ENCODE data around the gene TOGARAM2.
A peak's percentile ranks its signal among the peaks of the same experiment; 100 is the strongest.

TOGARAM2 gene

DNA sequence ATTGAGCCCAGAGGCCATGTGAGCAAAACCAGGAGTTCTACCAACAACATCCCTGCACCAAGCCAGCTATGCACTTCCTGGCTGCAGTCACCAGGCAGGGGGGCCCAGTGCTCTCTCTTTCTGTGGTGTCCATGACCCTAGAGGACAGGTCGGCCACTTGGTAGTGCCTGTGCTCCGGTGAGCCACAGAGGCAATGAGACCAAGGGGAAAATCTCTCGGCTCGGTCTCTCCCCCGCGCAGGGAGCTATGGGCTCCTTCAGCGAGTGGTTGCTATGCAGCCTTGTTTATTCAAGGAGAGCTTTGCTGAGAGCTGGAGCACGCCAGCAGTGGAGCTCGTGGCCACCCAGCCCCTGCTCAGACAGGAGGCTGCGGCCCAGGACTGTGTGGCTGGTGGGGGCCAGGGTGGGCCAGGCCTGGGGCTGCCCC is at the start of gene TOGARAM2:
Gene TOGARAM2, plus strand, starts transcription at position 283 of the 426 bp plus-strand sequence. CDS start 13,537 bp downstream, outside the sequence.
- no peak for TF ChIP-seq GATA2 (IDR thresholded peaks at IDR 0.05; ENCODE audit: low read depth, low read length)
- no peak for TF ChIP-seq GATA3 (IDR thresholded peaks at IDR 0.05; ENCODE audit: low read depth, low read length)

DNA sequence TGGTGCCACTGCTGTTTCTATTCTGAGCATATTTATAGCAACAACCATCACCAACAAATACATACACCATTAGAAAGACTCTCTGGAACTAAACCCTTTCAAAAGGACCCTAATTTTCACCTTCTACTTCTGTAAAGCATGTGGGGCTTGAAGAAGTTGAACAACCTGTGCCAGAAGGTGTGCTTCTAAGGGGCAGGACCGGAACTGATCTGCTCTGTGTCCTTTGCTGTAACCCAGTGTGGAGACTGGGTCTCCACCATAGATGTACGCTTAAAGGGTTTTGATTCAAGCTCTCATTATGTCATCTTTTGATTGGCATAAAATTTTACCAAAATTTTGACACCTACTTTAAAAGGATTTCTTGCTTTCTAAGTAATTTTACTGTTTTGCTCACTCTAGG is 46.3 kb upstream of the TOGARAM2 start:
- no peak for TF ChIP-seq GATA2 (IDR thresholded peaks at IDR 0.05; ENCODE audit: low read depth, low read length)
- no peak for TF ChIP-seq GATA3 (IDR thresholded peaks at IDR 0.05; ENCODE audit: low read depth, low read length)

DNA sequence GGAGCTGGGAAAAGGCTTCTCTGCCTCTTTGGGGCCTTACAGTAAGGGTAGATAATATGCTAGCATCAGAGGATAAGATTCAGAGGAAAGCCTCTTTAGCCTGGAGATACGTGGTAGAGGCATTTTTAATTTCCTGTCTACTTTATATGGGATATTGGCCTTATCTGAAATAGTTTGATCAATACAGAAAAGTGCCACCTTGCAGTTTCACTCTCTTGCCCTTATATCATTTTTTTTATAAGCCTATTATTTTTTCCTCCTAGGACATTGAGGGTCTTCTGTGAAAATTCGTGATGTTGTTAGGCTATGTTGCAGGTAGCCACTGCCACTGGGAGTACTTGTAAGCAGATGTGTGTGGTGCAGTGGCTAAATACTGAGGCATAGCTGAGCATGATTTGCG is 40.1 kb upstream of the TOGARAM2 start:
- TF ChIP-seq GATA2 (IDR thresholded peaks at IDR 0.05; ENCODE audit: low read depth, low read length) (no peak), GATA3 (IDR thresholded peaks at IDR 0.05; ENCODE audit: low read depth, low read length) (no peak)

DNA sequence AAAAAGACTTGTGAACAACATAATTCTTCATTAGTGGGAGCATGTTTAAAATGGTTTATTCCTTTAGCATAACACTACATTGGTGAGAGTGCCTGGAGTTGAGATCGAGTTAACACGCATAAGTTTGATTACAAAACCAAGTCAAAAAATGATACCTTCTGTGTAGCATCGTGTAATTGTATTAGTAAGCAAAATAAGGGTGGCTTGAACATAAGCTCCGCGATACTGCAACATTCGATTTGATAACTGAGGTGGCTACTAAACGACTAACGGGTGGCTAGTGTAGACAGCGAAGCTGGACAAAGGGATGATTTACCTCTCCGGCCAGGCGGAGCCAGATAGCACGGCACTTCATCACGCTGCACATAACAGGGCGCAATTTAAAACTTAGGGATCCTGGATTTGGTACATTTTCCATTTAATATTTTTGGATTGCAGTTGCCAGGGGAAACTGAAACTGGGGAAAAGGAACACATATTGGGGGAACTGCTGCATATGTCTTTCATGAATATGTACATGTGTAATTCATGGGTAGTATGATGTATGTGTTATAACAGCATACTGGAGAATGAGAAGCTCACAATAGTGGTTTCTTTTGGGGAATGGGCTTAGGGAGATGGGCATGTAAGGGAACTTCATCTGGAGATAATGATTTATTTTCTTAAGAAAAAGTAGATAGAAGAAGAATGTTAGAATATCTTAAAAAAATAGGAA is 36.4 kb upstream of the TOGARAM2 start:
- TF ChIP-seq GATA3 (IDR thresholded peaks at IDR 0.05; ENCODE audit: low read depth, low read length) (no peak), GATA2 (IDR thresholded peaks at IDR 0.05; ENCODE audit: low read depth, low read length) (no peak)

DNA sequence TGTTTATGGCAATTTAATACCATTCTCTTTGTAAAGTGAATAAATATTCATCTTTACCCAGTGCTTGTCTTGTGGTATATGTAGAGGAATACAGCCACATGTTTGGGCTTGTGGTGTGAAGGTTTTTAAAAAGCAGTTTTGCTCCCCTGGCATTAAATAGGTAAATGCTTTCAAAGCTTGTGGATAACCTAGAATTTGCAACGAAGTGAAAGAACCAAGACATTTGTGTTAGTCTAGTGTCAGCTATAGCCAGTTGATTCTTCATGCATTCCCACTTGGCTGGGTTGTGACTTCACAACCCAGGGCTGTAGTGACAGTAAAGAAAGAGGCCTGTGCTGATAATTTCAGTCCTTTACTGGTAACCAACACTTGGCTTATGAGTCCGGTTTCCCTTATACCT is 32.9 kb upstream of the TOGARAM2 start:
- TF ChIP-seq GATA2 (IDR thresholded peaks at IDR 0.05; ENCODE audit: low read depth, low read length) (no peak), GATA3 (IDR thresholded peaks at IDR 0.05; ENCODE audit: low read depth, low read length) (no peak)

DNA sequence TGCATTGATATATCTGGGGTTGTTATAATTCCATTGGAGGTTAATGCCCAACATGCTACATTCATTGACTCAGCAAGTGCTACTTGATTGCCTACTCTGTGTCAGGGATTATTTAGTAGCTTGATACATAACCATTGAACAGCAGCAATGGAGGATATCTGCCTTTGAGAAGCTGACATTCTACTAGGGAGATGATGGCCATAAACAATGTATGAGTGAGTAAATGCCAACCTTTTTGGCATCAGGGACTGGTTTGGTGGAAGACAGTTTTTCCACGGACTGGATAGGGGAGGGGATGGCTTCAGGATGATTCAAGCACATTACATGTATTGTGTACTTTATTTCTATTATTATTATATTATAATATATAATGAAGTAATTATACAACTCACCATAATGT is 31.9 kb upstream of the TOGARAM2 start:
- TF ChIP-seq GATA2 (IDR thresholded peaks at IDR 0.05; ENCODE audit: low read depth, low read length), result no peak
- TF ChIP-seq GATA3 (IDR thresholded peaks at IDR 0.05; ENCODE audit: low read depth, low read length), result no peak

DNA sequence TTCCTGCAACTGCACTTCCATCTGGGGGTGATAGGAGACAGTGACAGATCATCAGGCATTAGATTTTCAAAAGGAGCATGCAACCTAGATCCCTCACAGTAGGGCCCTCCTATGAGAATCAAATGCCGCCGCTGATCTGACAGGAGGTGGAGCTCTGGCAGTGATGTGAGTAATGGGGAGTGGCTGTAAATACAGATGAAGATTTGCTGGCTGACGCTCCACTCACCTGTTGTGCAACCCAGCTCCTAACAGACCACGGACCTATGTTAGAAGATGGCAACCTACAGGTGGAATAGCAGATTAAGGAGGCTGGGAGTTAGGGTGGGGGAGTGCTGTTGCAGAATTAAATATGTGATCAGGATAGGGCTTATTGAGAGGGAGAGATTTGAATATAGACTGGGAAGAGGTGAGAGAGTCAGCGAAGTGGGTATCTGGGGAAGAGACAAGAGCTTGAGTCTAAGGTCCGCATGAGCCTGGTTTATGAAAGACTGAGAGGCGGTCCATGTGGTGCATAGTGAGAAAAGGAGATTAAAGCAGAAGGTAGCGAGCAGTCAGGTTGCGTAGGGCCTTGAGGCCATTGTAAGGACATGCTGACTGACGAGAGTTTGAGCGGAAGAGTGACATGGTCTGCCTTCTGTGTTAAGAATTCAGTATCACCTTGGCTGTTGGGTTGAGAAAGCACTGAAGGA is 31.3 kb upstream of the TOGARAM2 start:
- TF ChIP-seq GATA2 (IDR thresholded peaks at IDR 0.05; ENCODE audit: low read depth, low read length) (no peak), GATA3 (IDR thresholded peaks at IDR 0.05; ENCODE audit: low read depth, low read length) (no peak)

DNA sequence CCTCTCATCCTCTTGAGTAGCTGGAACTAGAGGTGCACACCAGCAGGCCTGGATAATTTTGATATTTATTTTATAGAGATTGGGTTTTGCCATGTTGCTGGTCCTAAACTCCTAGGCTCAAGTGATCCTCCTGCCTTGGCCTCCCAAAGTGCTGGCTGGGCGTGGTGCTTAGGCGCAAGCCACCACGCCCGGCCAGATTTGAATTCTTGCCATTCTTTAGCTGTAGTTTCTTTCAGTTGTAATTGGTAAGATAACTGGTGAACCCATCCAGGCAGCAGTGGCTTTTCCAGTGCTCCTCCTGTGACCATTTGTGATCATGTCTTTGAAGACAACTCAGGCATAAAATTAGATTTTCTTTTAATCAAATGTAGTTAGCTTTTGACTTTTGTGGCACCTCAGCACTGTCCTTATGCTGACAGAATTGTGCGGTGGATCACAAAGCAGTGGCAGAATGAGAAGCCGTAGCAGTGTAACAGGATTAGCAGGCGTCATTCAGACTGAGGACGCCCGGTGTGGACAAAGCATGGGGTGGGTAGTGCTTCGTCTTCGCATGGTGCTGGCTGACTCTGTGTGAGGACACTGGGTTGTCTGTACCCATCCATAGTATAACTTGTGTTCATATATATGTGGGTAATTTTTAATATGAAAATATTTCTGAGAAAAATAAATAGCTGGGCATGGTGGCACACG is 30.0 kb upstream of the TOGARAM2 start:
- TF ChIP-seq GATA3 (IDR thresholded peaks at IDR 0.05; ENCODE audit: low read depth, low read length), result no peak
- no peak for TF ChIP-seq GATA2 (IDR thresholded peaks at IDR 0.05; ENCODE audit: low read depth, low read length)

DNA sequence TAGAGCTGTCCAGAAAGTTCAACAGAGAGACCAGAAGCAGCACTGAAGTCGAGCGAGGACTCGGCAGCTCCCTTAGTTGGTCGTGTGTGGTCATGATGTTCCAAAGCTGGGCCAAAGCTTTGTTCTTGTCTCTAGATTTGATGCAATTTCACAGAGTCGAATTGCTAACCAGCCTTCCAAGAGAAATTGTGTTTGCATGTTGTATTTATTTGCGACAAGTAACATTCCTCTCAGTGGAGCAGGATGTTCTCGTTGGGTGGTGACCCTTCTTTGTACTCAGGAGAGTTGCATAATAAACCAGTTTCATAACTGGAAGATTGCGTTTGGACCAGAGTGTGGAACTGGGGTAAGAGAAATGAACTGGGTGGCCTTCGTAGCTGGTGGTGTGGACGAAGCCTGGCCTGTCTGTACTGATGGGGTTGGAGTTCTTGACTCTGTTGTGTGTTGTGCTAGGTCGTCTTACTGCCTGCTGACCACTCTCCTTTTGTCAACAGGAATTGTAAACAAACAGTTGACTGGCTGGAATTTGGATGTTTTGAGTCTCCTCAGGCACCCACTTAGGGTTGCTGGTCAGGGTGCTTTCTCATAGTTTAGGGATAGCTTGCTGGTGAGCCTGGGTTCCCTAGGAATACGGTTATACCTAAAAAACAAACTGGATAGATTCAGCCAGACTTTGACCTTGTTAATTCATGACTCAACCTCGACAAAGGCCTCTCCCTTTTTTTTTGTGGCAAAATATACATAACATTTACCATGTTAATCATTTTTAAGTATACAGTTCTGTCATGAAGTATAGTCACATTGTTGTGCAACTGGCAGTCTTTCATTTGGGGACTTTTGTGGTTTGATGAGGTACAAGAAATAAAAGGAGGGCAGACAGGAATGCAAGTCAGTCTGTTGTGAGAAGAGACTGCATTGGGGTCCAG is 28.9 kb upstream of the TOGARAM2 start:
- TF ChIP-seq GATA2 (IDR thresholded peaks at IDR 0.05; ENCODE audit: low read depth, low read length) (no peak), GATA3 (IDR thresholded peaks at IDR 0.05; ENCODE audit: low read depth, low read length) (no peak)

DNA sequence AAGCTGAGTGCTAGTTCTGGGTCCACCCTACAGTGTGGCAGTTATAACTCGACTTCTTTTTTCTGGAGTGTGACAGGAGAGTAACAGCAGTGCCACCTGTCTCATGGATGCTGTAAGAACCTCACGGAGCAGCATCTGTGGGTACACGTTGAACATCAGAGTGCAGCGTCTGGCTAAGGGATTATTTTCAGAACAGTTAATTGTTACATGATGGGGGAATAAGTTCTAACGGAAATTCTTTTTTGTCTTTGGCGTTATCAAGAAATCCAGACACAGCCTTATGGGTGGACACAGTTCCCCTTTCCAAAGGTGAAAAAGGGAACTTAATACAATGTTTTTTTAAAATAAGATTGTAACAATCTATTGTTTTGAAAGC is 28.3 kb upstream of the TOGARAM2 start:
- TF ChIP-seq GATA2 (IDR thresholded peaks at IDR 0.05; ENCODE audit: low read depth, low read length), result no peak
- TF ChIP-seq GATA3 (IDR thresholded peaks at IDR 0.05; ENCODE audit: low read depth, low read length), result no peak

DNA sequence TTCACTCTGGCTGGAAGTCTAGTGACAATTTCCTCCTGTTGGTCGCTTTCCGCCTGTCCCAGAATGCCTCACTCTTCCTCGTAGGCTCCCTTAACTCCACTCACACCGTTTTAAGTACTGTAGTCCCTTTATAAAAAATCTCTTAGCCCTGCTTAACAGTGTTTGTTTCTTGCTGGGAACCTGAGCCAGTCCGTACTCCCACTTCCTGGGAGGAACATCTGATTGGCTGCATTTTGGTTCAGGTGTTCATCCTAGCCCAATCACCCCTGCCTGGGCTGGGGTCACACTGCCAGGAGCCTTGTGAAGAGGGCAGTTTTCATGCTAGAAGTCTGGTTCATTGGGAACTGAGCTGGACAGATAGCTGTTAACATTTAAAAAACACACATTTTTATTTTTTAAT is 25.6 kb upstream of the TOGARAM2 start:
- TF ChIP-seq GATA3 (IDR thresholded peaks at IDR 0.05; ENCODE audit: low read depth, low read length) (no peak), GATA2 (IDR thresholded peaks at IDR 0.05; ENCODE audit: low read depth, low read length) (no peak)

DNA sequence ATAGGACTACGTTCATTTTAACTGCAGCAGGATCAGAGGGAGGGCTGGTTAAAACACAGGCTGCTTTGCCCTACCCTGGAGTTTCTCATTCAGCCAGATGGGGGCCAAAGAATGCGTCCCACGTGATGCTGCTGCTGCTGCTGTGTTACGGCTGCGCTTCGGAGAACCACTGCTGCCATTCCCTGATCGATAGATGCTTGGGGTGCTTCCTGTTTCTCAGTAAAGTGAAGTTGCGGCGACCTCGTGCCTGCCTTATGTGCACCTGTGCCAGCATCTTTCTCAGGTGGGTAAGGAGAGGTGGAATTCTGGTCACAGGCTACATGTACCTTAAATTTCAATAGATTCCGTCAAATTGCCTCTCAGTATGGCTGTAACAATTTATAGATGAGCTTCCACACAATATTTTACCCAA is 24.7 kb upstream of the TOGARAM2 start:
- TF ChIP-seq GATA3 (IDR thresholded peaks at IDR 0.05; ENCODE audit: low read depth, low read length) (no peak), GATA2 (IDR thresholded peaks at IDR 0.05; ENCODE audit: low read depth, low read length) (no peak)

DNA sequence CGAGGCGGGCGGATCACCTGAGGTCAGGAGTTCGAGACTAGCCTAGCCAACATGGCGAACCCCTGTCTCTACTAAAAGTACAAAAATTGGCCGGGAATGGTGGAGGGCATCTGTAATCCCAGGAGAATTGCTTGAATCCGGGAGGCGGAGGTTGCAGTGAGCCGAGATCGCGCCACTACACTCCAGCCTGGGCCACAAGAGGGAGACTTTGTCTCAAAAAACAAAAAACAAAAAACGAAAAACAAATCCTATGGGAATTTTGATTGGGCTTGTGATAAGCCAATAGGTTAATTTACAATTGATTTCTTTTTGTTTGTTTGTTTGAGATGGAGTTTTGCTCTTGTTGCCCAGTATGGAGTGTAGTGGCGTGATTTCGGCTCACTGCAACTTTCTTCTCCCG is 24.2 kb upstream of the TOGARAM2 start:
- TF ChIP-seq GATA2 (IDR thresholded peaks at IDR 0.05; ENCODE audit: low read depth, low read length), result peak; percentile 75
- TF ChIP-seq GATA3 (IDR thresholded peaks at IDR 0.05; ENCODE audit: low read depth, low read length), result no peak

DNA sequence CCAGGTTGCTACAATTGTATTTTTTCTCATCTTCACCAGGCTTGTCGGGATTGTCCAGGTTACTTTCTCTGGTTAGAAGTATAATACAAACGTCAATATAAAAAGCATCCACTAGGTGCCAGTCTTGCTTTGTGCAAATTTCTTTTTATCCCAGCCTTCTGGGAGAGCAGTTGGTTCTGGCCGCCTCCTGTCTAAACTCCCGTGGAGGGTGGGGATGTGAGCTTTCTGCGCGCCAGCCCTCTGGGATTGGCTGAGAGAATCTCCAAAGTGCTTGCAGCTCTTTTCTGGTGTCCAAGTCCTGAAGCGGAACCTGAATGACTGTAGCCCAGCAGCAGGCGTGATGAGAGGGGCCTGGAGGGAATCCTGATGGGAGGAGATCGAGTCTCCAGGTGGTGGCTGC is 22.4 kb upstream of the TOGARAM2 start:
- TF ChIP-seq GATA2 (IDR thresholded peaks at IDR 0.05; ENCODE audit: low read depth, low read length) (no peak), GATA3 (IDR thresholded peaks at IDR 0.05; ENCODE audit: low read depth, low read length) (no peak)
